ACC112 (cell line): Measurements from ENCODE around the gene RPS14.
A peak's percentile ranks its signal among the peaks of the same experiment; 100 is the strongest.

Source experiments
- H2AFZ ChIP-seq: fragments of 200-600 bp; sonication (generic); one replicate; pipeline ENCODE4 v1.6.0; 2017; ENCODE audit warnings: antibody characterized with exemption, low read length; ENCODE audit not compliant: unreplicated experiment
- H3K27ac ChIP-seq: fragments of 200-600 bp; sonication (generic); 2 replicates; pipeline ENCODE4 v1.5.1; 2014; ENCODE audit warnings: low read depth, mild to moderate bottlenecking, antibody characterized with exemption, low read length, moderate library complexity
- H3K27me3 ChIP-seq: fragments of 200-600 bp; sonication (generic); 2 replicates; pipeline ENCODE4 v1.6.1; 2014; ENCODE audit warnings: mild to moderate bottlenecking, antibody characterized with exemption, low read length, moderate library complexity, mixed read lengths; ENCODE audit not compliant: insufficient read depth
- H3K36me3 ChIP-seq: fragments of 200-600 bp; sonication (generic); 2 replicates; pipeline ENCODE4 v1.6.1; 2016; ENCODE audit warnings: mild to moderate bottlenecking, antibody characterized with exemption, low read length, moderate library complexity, mixed read lengths; ENCODE audit not compliant: insufficient read depth
- H3K4me1 ChIP-seq: fragments of 200-600 bp; sonication (generic); one replicate; pipeline ENCODE4 v1.6.1; 2016; ENCODE audit warnings: low read length, mixed read lengths; ENCODE audit not compliant: insufficient read depth, unreplicated experiment, control insufficient read depth
- H3K4me3 ChIP-seq: fragments of 200-600 bp; sonication (generic); 2 replicates; pipeline ENCODE4 v1.5.1; 2014; ENCODE audit warnings: mild to moderate bottlenecking, low read depth, low read length
- H3K79me2 ChIP-seq: fragments of 200-600 bp; sonication (generic); one replicate; pipeline ENCODE4 v1.6.0; 2016; ENCODE audit warnings: low read length; ENCODE audit not compliant: control insufficient read depth, unreplicated experiment, insufficient read depth

Gene RPS14

DNA sequence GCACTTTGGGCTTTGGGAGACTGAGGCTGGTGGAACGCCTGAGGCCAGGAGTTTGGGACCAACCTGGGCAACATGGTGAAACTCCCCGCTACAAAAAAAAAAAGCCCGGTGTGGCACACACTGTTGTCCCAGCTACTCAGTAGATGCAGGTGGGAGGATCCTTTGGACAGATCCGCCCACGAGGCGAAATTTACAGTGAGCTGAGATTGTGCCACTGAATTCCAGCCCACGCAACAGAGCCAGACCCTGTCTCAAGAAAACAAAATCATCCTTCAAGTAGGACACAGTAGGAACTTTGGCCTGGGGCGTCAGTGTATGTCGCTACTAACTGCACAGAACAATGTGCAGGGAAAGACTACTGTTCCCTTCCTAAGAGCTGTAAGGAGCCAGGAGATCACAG lies 4.8 kb downstream of the RPS14 start:
- Histone ChIP-seq H3K36me3 (peaks cover 37% of the 10 kb centered on the region), H3K79me2 (peaks cover 42% of the 10 kb centered on the region), H3K4me3 (no peak overlapping the region), H3K4me1 (peaks cover 19% of the 10 kb centered on the region), H2AFZ (no peak overlapping the region), H3K27ac (no peak overlapping the region), H3K27me3 (no peaks in the 10 kb centered on the region)

DNA sequence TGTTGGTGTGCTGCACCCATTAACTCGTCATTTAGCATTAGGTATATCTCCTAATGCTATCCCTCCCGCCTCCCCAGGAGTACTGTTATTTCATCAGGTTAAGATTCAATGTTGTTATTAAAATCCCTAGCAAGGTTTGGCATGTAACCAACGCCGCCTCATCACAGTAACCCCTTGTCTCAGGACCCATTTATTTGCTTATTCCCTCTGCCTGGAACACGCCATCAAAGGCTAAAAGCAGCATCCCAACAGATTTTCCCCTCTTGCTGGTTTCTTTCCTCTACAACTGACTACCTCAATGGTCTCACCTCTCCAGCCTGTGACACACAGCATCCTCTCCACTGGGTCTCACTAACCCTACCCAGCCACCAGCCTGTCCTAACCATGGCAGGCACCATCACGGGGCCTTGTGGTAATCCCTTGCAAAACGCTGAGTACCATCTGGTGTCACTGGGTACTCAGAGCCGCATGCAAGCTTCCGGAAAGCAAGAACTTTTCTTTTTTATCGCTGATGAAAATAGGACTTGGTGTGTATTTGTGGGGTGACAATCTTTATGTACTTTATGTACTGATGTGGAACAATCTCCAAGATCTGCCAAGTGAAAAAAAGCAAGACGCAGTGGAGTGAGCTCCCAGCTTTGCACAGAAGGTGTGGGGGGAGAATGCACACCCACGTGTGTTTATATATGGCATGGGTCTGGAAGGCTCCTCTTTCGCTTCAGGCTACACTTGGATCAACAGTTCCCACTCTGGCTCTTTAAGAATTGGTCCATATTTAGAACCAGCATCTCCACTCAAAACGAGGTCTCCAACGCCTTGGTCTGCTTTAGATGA lies 6.1 kb downstream of the RPS14 start:
- no peak overlapping the region for H3K27ac ChIP-seq
- H3K79me2 ChIP-seq: peaks cover 31% of the 10 kb centered on the region
- peaks cover 19% of the 10 kb centered on the region for H3K4me1 ChIP-seq
- H3K27me3 ChIP-seq: no peaks in the 10 kb centered on the region
- H3K36me3 ChIP-seq: peaks cover 34% of the 10 kb centered on the region
- H2AFZ ChIP-seq: no peak overlapping the region
- no peak overlapping the region for H3K4me3 ChIP-seq

GRCh38 chr5:150442699-150443080 lies 6.8 kb downstream of the RPS14 start:
- peaks cover 26% of the 10 kb centered on the region for H3K36me3 ChIP-seq
- H3K4me1 ChIP-seq: peaks cover 15% of the 10 kb centered on the region
- no peak overlapping the region for H3K4me3 ChIP-seq

DNA sequence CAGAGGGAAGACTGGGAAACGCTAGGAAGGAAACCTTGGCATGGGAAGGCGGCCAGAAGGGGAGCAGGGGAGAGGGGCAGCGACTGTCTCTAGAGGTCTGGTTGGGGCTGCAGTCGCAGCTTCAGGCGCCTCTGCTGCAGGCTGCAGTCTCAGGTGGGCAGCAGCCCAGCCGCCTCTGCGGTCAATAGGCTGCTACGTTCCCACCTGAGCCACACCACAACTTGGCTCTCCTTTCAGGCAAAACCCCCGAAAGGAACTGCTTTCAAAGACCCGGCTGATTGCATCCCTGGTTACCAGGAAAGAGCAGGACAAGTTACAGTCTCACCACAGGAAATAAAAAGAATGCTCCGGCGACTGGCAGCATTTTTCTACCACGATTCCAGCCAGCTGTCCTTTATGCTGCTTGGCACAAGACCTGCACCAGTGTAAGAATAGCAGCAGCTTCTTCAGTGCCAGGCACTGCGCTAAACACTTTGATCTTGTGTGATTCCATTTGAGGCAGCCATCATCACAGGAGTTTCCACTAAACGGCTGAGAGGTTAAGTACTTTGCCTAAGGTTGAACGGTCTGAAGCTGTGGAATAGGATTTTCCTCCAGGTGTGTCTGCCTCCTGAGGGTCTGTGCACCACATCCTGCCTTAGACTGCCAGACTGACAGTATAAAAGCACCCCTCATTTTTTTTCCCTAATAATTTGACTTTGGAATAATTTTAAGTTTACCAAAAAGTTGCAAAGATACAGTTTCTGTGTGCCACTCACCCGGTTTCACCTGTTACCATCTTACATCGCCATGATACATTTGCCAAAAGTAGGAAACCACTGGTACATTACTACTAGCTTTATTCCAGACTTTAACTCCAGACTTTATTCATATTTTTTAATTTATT lies 7.5 kb downstream of the RPS14 start:
- no peak overlapping the region for H2AFZ ChIP-seq
- H3K36me3 ChIP-seq: peaks cover 23% of the 10 kb centered on the region
- H3K4me1 ChIP-seq: peaks cover 9% of the 10 kb centered on the region
- H3K27me3 ChIP-seq: no peaks in the 10 kb centered on the region
- H3K79me2 ChIP-seq: peaks cover 17% of the 10 kb centered on the region
- no peak overlapping the region for H3K4me3 ChIP-seq
- H3K27ac ChIP-seq: no peak overlapping the region

More at GRCh38 chr5:150442699-150443080, 6.8 kb downstream of the RPS14 start:
- Histone ChIP-seq H3K27me3 (no peaks in the 10 kb centered on the region), H3K27ac (no peak overlapping the region), H2AFZ (no peak overlapping the region), H3K79me2 (peaks cover 23% of the 10 kb centered on the region)

DNA sequence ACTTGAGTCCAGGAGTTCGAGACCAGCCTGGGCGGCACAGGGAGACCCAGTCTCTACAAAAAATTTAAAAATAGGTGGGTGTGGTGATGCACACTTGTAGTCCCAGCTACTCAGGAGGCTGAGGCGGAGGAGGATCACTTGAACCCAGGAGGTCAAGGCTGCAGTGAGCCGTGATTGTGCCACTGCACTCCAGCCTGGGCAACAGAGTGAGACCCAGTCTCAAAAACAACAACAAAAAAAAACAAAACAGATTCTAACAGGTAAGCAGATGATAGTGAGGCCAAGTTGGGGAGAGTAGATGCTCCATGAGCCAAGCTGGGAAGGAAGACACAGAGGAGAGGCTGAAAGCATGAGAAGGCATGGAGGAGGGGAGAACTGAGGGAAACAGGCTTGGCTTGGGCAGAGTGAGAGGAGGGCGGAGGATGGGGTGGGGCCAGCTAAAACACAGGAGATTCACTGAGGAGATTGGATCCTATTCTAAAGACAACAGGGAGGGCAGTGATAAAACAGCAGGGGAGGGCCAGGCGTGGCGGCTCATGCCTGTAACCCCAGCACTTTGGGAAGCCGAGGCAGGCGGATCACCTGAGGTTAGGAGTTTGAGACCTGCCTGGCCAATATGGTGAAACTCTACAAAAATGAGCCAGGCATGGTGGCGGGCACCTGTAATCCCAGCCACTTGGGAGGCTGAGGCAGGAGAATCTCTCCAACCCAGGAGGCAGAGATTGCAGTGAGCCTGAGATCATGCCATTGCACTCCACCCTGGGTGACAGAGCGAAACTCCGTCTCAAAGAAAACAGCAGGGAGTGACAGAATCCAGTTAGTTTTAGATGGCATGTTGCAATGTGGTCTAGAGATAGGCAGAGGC lies 8.4 kb downstream of the RPS14 start:
- Histone ChIP-seq H2AFZ (no peak overlapping the region), H3K27me3 (no peaks in the 10 kb centered on the region), H3K4me1 (no peaks in the 10 kb centered on the region), H3K79me2 (peaks cover 8% of the 10 kb centered on the region), H3K27ac (no peak overlapping the region), H3K36me3 (peaks cover 14% of the 10 kb centered on the region), H3K4me3 (no peak overlapping the region)

DNA sequence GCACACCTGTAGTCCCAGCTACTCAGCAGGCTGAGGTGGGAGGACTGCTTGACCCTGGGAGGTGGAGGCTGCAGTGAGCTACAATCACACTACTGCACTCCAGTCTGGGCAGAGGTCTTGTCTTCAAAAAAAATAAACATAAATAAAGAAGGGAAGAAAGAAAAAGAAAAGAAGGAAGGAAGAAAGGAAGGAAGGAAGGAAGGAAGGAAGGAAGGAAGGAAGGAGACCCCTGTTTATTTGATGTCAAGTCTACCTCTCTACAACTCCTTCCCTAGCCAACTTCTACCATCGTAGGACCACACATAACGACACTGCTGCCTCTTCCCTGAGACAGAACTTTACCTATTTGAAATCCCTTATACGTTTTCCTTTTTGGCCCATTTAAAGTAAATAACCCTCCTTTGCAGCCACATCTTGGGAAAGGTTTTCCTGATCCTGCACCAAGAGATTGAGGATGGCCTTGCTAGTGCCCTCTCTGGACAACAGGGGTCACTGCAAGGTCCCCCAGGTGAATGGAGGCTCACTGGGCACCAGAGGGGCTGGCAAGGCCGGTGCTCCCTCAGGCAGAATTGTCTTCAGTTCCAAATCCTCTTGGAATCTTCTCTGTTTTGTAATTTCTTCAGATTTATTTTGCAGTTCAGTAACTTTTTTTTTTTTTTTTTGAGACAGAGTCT lies 10.5 kb downstream of the RPS14 start:
- Histone ChIP-seq H3K79me2 (no peaks in the 10 kb centered on the region), H3K27ac (no peak overlapping the region), H3K36me3 (no peaks in the 10 kb centered on the region; the same call in 1 of the 2 replicates), H2AFZ (no peak overlapping the region), H3K4me3 (no peak overlapping the region), H3K4me1 (no peaks in the 10 kb centered on the region), H3K27me3 (no peaks in the 10 kb centered on the region)

DNA sequence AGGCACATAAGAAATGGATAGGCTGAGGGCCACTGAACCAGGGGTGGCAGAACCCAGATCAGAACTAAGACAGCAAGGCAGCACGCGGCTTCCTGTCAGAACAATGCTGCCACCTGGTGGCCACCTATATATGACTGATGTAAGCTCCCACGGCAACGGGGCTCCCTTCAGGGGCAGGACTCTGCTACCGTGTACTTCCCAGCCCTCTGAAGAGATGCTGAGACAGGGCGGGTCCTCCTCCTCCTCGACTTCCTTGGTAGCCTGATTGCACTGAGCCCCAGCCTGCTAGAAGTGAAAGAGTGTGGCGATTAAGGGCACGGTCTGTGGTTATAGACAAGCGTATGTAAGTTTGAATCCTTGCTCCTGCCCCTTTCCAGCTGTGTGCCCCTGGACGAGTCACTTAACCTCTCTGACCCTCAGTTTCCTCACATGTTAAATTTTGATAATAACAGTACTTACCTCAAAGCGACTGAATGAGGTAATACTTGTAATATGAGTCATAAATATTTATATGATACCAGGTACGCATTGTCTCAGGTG lies 13.3 kb downstream of the RPS14 start:
- Histone ChIP-seq H2AFZ (no peak overlapping the region), H3K79me2 (no peaks in the 10 kb centered on the region), H3K27me3 (no peaks in the 10 kb centered on the region), H3K27ac (no peak overlapping the region), H3K4me3 (no peak overlapping the region), H3K4me1 (no peaks in the 10 kb centered on the region), H3K36me3 (no peaks in the 10 kb centered on the region)

GRCh38 chr5:150434464-150434863 lies 15.1 kb downstream of the RPS14 start:
- no peaks in the 10 kb centered on the region for H3K36me3 ChIP-seq
- no peak overlapping the region for H3K4me3 ChIP-seq
- H3K27me3 ChIP-seq: no peaks in the 10 kb centered on the region
- H3K4me1 ChIP-seq: no peaks in the 10 kb centered on the region
- no peak overlapping the region for H3K27ac ChIP-seq
- H2AFZ ChIP-seq: no peak overlapping the region
- no peaks in the 10 kb centered on the region for H3K79me2 ChIP-seq

GRCh38 chr5:150431574-150431973 lies 18.0 kb downstream of the RPS14 start:
- Histone ChIP-seq H3K27ac (no peak overlapping the region), H3K27me3 (no peaks in the 10 kb centered on the region), H3K36me3 (no peaks in the 10 kb centered on the region), H2AFZ (peak overlapping the region; percentile 69), H3K4me3 (no peak overlapping the region), H3K79me2 (no peaks in the 10 kb centered on the region), H3K4me1 (no peaks in the 10 kb centered on the region)
